HCT116 (cell line): ENCODE data around the gene TRDMT1.

Source experiments
- ATF3 ChIP-seq: IDR thresholded peaks from 2 replicates; pipeline ENCODE4 v1.6.1; 2012
- CTCF ChIP-seq, 3 experiments: fragments of 200-600 bp in 1 of 3; sonication (generic) in 1 of 3; IDR thresholded peaks in 2 of 3; conservative IDR thresholded peaks in 1 of 3; 2 replicates each; pipeline ENCODE4 v1.5.1; 2012 to 2017; ENCODE audit warnings: low read depth in 2 of 3, low read length in 2 of 3, antibody characterized with exemption in 1 of 3, borderline replicate concordance in 1 of 3, control low read depth in 1 of 3, mild to moderate bottlenecking in 1 of 3, mixed read lengths in 1 of 3, mixed run types in 1 of 3, moderate library complexity in 1 of 3; ENCODE audit not compliant: insufficient read depth in 1 of 3
- EZH2 ChIP-seq: fragments of 200-600 bp; sonication (generic); IDR thresholded peaks from 2 replicates; pipeline ENCODE4 v1.6.1; 2017; ENCODE audit warnings: antibody characterized with exemption, mixed run types
- EZH2phosphoT487 ChIP-seq: fragments of 200-600 bp; IDR thresholded peaks from 2 replicates; pipeline ENCODE4 v1.6.1; 2018; ENCODE audit warnings: antibody characterized with exemption, borderline replicate concordance
- POLR2A ChIP-seq: IDR thresholded peaks from 2 replicates; pipeline ENCODE4 v1.7.0; 2011; ENCODE audit warnings: borderline replicate concordance; ENCODE audit not compliant: insufficient read depth, insufficient read length; ENCODE audit errors: extremely low read depth
- POLR2AphosphoS5 ChIP-seq: IDR thresholded peaks from 2 replicates; pipeline ENCODE4 v1.6.1; 2011; ENCODE audit warnings: mild to moderate bottlenecking, low read depth, low read length, moderate library complexity
- RAD21 ChIP-seq: IDR thresholded peaks from 2 replicates; pipeline ENCODE4 v1.6.1; 2012; ENCODE audit warnings: low read depth, mild to moderate bottlenecking
- SIN3A ChIP-seq: IDR thresholded peaks from 2 replicates; pipeline ENCODE4 v1.6.1; 2012; ENCODE audit warnings: low read depth
- YY1 ChIP-seq: IDR thresholded peaks from 2 replicates; pipeline ENCODE4 v1.6.1; 2011; ENCODE audit warnings: low read length, low read depth, moderate library complexity, mild to moderate bottlenecking; ENCODE audit not compliant: insufficient replicate concordance; ENCODE audit errors: extremely low read depth
- ZBTB33 ChIP-seq: IDR thresholded peaks from 2 replicates; pipeline ENCODE4 v1.6.1; 2011; ENCODE audit warnings: mild to moderate bottlenecking, low read length, moderate library complexity; ENCODE audit not compliant: insufficient replicate concordance; ENCODE audit errors: extremely low read depth
- ZNF274 ChIP-seq: fragments of 200-500 bp; sonication (Bioruptor generic); IDR thresholded peaks from 2 replicates; pipeline ENCODE4 v1.6.1; 2014; ENCODE audit warnings: mild to moderate bottlenecking, low read depth, low read length, inconsistent platforms

DNA sequence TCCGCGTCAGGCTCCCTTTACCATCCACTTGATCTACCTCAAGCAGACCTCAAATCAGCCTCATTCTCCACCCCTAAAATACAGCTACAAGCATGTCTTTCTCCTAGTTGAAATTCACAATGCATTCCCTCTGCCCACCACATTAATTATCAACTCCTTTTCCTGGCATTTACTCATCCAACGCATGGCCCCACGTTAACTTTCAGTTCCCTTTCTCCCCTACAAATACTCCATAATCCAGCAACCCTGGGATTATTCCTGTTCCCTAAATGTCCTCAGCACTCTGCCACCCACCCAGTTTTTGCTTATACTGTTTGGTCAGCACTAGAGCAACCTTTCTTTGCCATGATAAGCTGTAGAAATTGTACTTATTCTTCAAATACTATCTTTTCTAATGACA is 20.9 kb upstream of the TRDMT1 start:
- TF ChIP-seq YY1 (no peak), EZH2phosphoT487 (no peak), CTCF (IDR thresholded peaks at IDR 0.05 in 2 of 3, conservative IDR thresholded peaks at IDR 0.05 in 1 of 3; ENCODE audit: borderline replicate concordance in 1 of 3, insufficient read depth in 1 of 3, low read depth in 2 of 3, low read length in 2 of 3) (no peak), ZBTB33 (no peak), ZNF274 (no peak), ATF3 (no peak), POLR2A (no peak), EZH2 (no peak), SIN3A (no peak), RAD21 (no peak), POLR2AphosphoS5 (no peak)
